ENCODE results near the gene STAT2. TPM values are rescaled to one million over a fixed set of nuclear protein-coding genes. Genes with fewer than 3 reads are reported as not detected.

STAT2 gene
- total RNA-seq, 4 donors from 2014 or later, result 21.0 to 33.2 (median 27.4) TPM

GRCh38 chr12:56366948-56367347 is 7.0 kb upstream of the STAT2 start:
- intact Hi-C loops (cut with DNase I; ENCODE audit: low total_unique reads) (no loop called here), in situ Hi-C loops (cut with MboI; ENCODE audit: low sequenced_read_pairs in 4 of 4) (loop anchor here in 1 of 4 donors (10.0 kb wide), 1 partner anchor 98 kb away; the partner anchor contains the start of gene SPRYD4)
- Histone ChIP-seq H3K9me3 (no peaks in the 10 kb centered on the region), H3K36me3 (no peaks in the 10 kb centered on the region), H3K27ac (no peak overlapping the region), H3K4me3 (no peak overlapping the region), H3K4me1 (no peaks in the 10 kb centered on the region), H3K27me3 (no peaks in the 10 kb centered on the region)
- ATAC-seq (no peak), DNase-seq (no peak)
- no peak for TF ChIP-seq POLR2A (IDR thresholded peaks at IDR 0.05)
- TF ChIP-seq CTCF (IDR thresholded peaks at IDR 0.05 in 4 of 5, conservative IDR thresholded peaks at IDR 0.05 in 1 of 5), result no peak

GRCh38 chr12:56362130-56363059 is 2.5 kb upstream of the STAT2 start, which contains the start of gene APOF:
TSS of gene APOF (minus strand) at chr12:56362857. CDS start at chr12:56362745, 112 bp downstream.
- ATAC-seq, result no peak
- in situ Hi-C loops (cut with MboI; ENCODE audit: low sequenced_read_pairs in 4 of 4), result loop anchor here in 1 of 4 donors (10.0 kb wide), 1 partner anchor 102 kb away; the partner anchor contains the start of gene SPRYD4

GRCh38 chr12:56361487-56362129 is 1.7 kb upstream of the STAT2 start:
- Histone ChIP-seq H3K27ac (no peak overlapping the region), H3K4me1 (peaks cover 8 to 12% of the 10 kb centered on the region in 2 donors), H3K9me3 (no peaks in the 10 kb centered on the region), H3K27me3 (no peaks in the 10 kb centered on the region), H3K36me3 (no peaks in the 10 kb centered on the region), H3K4me3 (no peak overlapping the region)
- TF ChIP-seq CTCF (IDR thresholded peaks at IDR 0.05 in 4 of 5, conservative IDR thresholded peaks at IDR 0.05 in 1 of 5) (no peak), POLR2A (IDR thresholded peaks at IDR 0.05) (no peak)
- intact Hi-C loops (cut with DNase I; ENCODE audit: low total_unique reads) (loop anchor here (1.0 to 5.0 kb wide), 2 partner anchors 103 to 276 kb away; no protein-coding TSS in a partner anchor), in situ Hi-C loops (cut with MboI; ENCODE audit: low sequenced_read_pairs in 4 of 4) (loop anchor here in 1 of 4 donors (10.0 kb wide), 1 partner anchor 103 kb away; the partner anchor contains the start of gene SPRYD4)
- ATAC-seq (no peak), DNase-seq (no peak)

More at GRCh38 chr12:56362130-56363059, 2.5 kb upstream of the STAT2 start, which contains the start of gene APOF:
- Histone ChIP-seq H3K4me3 (no peak within 1 kb of the TSS), H3K36me3 (no peaks in the 10 kb centered on the region), H3K4me1 (peaks cover 8 to 12% of the 10 kb centered on the region in 2 donors), H3K27me3 (no peaks in the 10 kb centered on the region), H3K27ac (no peak within 1 kb of the TSS), H3K9me3 (no peaks in the 10 kb centered on the region)
- intact Hi-C loops (cut with DNase I; ENCODE audit: low total_unique reads), result loop anchor here (5.0 kb wide), 1 partner anchor 275 kb away; no protein-coding TSS in a partner anchor
- no peak for DNase-seq
- TF ChIP-seq CTCF (IDR thresholded peaks at IDR 0.05 in 4 of 5, conservative IDR thresholded peaks at IDR 0.05 in 1 of 5) (no peak), POLR2A (IDR thresholded peaks at IDR 0.05) (no peak)

- DNase-seq (peak in 1 of 2 donors; percentile 19), ATAC-seq (no peak)
- Histone ChIP-seq H3K27me3 (no peaks in the 10 kb centered on the region), H3K36me3 (peaks cover 0 to 24% of the 10 kb centered on the region in 2 donors), H3K4me3 (peak overlapping the region; percentile 71 to 83 (median 78)), H3K4me1 (peaks cover 8 to 12% of the 10 kb centered on the region in 2 donors), H3K27ac (peak overlapping the region; percentile 86 to 92 (median 87)), H3K9me3 (no peaks in the 10 kb centered on the region)
- in situ Hi-C loops (cut with MboI; ENCODE audit: low sequenced_read_pairs in 4 of 4) (loop anchor here in 1 of 4 donors (10.0 kb wide), 1 partner anchor 106 kb away; the partner anchor contains the start of gene SPRYD4), intact Hi-C loops (cut with DNase I; ENCODE audit: low total_unique reads) (no loop called here)
- TF ChIP-seq POLR2A (IDR thresholded peaks at IDR 0.05) (peak in 1 of 2 donors; percentile 34), CTCF (IDR thresholded peaks at IDR 0.05 in 4 of 5, conservative IDR thresholded peaks at IDR 0.05 in 1 of 5) (no peak)
Measured at GRCh38 chr12:56358836-56359532, 923 bp downstream of the STAT2 start.

All from gastrocnemius medialis (tissue), 4 donors.